ENCODE measurements around the gene GAREM1. TPM values are rescaled to one million over a fixed set of nuclear protein-coding genes. Genes with fewer than 3 reads are reported as not detected.

GAREM1 gene
- total and polyA plus RNA-seq, 2 of the 8 experiments (the other 6 are each of a cell fraction or from before 2014, with no cell fraction given), result 3.6 to 9.2 TPM

DNA sequence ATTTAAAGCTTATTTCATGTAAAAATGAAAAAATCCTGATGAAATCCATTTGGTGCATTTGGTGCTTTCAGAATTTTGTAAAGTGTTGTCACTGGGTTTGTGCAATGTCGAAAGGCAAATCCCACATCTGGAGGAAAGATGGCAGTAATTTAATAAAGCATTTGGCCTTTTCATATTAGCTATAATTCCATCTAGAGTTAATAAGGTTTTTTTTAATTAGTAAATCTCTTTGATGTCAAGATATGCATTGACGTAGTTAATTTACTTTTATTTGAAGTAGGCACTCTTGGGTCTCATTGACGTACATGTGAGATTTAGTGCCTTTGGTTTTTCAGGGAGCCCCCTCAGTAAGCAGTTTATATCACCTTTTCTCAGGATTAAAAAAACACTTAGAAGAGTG lies 12.3 kb upstream of the GAREM1 start:
- CTCF ChIA-PET (ENCODE audit: partially characterized antibody), result no interaction called here

More for the DNA sequence above, 12.3 kb upstream of the GAREM1 start:
- no peak for DNase-seq (ENCODE audit: low read depth in 1 of 2, low spot score in 2 of 2)
- Histone ChIP-seq H3K9me3 (ENCODE audit: insufficient read depth in 2 of 2, low read depth in 1 of 2, low read length in 1 of 2) (no peaks in the 10 kb centered on the region; a peak in 1 of 4 replicates), H2AFZ (ENCODE audit: low read length) (no peak overlapping the region), H4K91ac (replicated peaks; ENCODE audit: insufficient read length, low read length) (no peak overlapping the region), H2BK5ac (ENCODE audit: low read depth, low read length) (no peak overlapping the region), H2BK12ac (ENCODE audit: low read depth, low read length) (no peak overlapping the region), H2BK20ac (ENCODE audit: low read length) (no peak overlapping the region), H3K18ac (ENCODE audit: extremely low read depth, low read length) (no peak overlapping the region), H3K27ac (ENCODE audit: low read depth, low read length) (no peak overlapping the region), H3K4me2 (ENCODE audit: insufficient read depth in 1 of 2, low read depth in 2 of 2, low read length in 2 of 2) (no peak overlapping the region), H2AK5ac (ENCODE audit: low read depth, low read length) (no peak overlapping the region), H3K79me2 (ENCODE audit: control insufficient read depth in 1 of 2, insufficient read depth in 2 of 2, low read length in 2 of 2) (no peaks in the 10 kb centered on the region), H3K36me3 (ENCODE audit: control insufficient read depth in 2 of 4, insufficient read depth in 4 of 4, low read length in 3 of 4) (no peaks in the 10 kb centered on the region), H4K8ac (ENCODE audit: extremely low read depth, insufficient read depth, low read length) (no peak overlapping the region), H3K14ac (ENCODE audit: insufficient read length) (no peak overlapping the region), H3K79me1 (ENCODE audit: low read depth, low read length) (no peaks in the 10 kb centered on the region), H3K9ac (replicated peaks in 1 of 4; ENCODE audit: extremely low read depth in 1 of 4, low read depth in 3 of 4, low read length in 3 of 4) (no peak overlapping the region), H3K4me1 (replicated peaks in 1 of 4; ENCODE audit: control insufficient read depth in 3 of 4, insufficient read depth in 4 of 4, low read length in 3 of 4) (no peaks in the 10 kb centered on the region), H4K5ac (ENCODE audit: insufficient read length, low read depth, low read length) (no peak overlapping the region), H2BK120ac (replicated peaks; ENCODE audit: low read depth, low read length) (no peak overlapping the region), H3K23me2 (ENCODE audit: low read depth, low read length) (no peaks in the 10 kb centered on the region), H2BK15ac (ENCODE audit: low read length) (no peak overlapping the region), H3K4ac (replicated peaks; ENCODE audit: insufficient read length, low read depth, low read length) (no peak overlapping the region), H3K23ac (ENCODE audit: insufficient read length) (no peak overlapping the region), H3K4me3 (ENCODE audit: extremely low read depth in 1 of 4, insufficient read depth in 2 of 4, low read depth in 3 of 4, low read length in 4 of 4) (no peak overlapping the region), H3K27me3 (replicated peaks in 1 of 4; ENCODE audit: control insufficient read depth in 3 of 4, extremely low read depth in 1 of 4, insufficient read depth in 3 of 4, low read length in 3 of 4) (no peaks in the 10 kb centered on the region; a peak in 1 of 7 replicates), H3K56ac (replicated peaks; ENCODE audit: insufficient read length, low read depth, low read length) (no peak overlapping the region), H4K20me1 (replicated peaks in 1 of 2; ENCODE audit: control insufficient read depth in 1 of 2, insufficient read depth in 2 of 2, low read length in 2 of 2) (no peaks in the 10 kb centered on the region)
- FAIRE-seq, result no peak
- WGBS, 2 experiments (ENCODE audit: extremely low coverage in 1 of 2, insufficient coverage in 1 of 2, insufficient read length in 1 of 2, insufficient replicate concordance in 2 of 2, low coverage in 1 of 2, low lambda C conversion rate in 2 of 2, missing lambda C conversion rate in 1 of 2), result 90% methylated on average over 3 of the region's 3 CpGs; no CpG with 5 or more reads in 1 of the 2 experiments
- TF ChIP-seq EP300 (IDR thresholded peaks at IDR 0.05; ENCODE audit: borderline replicate concordance in 1 of 2, low read depth in 2 of 2, low read length in 2 of 2) (no peak), KDM1A (IDR thresholded peaks at IDR 0.05; ENCODE audit: borderline replicate concordance, low read length) (no peak), SAP30 (IDR thresholded peaks at IDR 0.05; ENCODE audit: insufficient read depth, insufficient replicate concordance, low read length) (no peak), NRF1 (IDR thresholded peaks at IDR 0.05; ENCODE audit: low read depth, low read length) (no peak), CHD1 (IDR thresholded peaks at IDR 0.05; ENCODE audit: low read depth, low read length) (no peak), RNF2 (IDR thresholded peaks at IDR 0.05; ENCODE audit: borderline replicate concordance, low read depth, low read length, missing control alignments, poor library complexity, severe bottlenecking) (no peak), YY1 (IDR thresholded peaks at IDR 0.05; ENCODE audit: low read depth, low read length) (no peak)
- POLR2A ChIA-PET (ENCODE audit: partially characterized antibody), result no interaction called here

Measured in H1 (cell line).